Stomach smooth muscle (tissue), 2 donors: ENCODE data around the gene RAD51B.
A peak's percentile ranks its signal among the peaks of the same experiment; 100 is the strongest.
"Not testable (repeated sequence)": the region's sequence is repeated elsewhere in the genome, so short reads cannot be mapped to it uniquely, and the experiment has no call there.

Experiments used
- H3K27ac ChIP-seq: one replicate; pipeline ENCODE4 v1.7.0; 2013; ENCODE audit warnings: mild to moderate bottlenecking, low read length, inconsistent platforms
- H3K27me3 ChIP-seq, 2 donors: one replicate each; pipeline ENCODE4 v1.7.0; 2013; ENCODE audit warnings: low read length in 2 of 2; ENCODE audit not compliant: insufficient read depth in 2 of 2, control insufficient read depth in 1 of 2
- H3K36me3 ChIP-seq, 2 donors: one replicate each; pipeline ENCODE4 v1.7.0; 2013; ENCODE audit warnings: low read length in 2 of 2; ENCODE audit not compliant: control insufficient read depth in 2 of 2, insufficient read depth in 2 of 2
- H3K4me1 ChIP-seq: one replicate; pipeline ENCODE4 v1.7.0; 2013; ENCODE audit warnings: low read length; ENCODE audit not compliant: control insufficient read depth, insufficient read depth
- H3K4me3 ChIP-seq, 2 donors: one replicate each; pipeline ENCODE4 v1.7.0; 2013; ENCODE audit warnings: low read length in 2 of 2
- H3K9ac ChIP-seq, 2 donors: one replicate each; pipeline ENCODE4 v1.7.0; 2013; ENCODE audit warnings: low read length in 2 of 2, mild to moderate bottlenecking in 1 of 2
- H3K9me3 ChIP-seq, 2 donors: one replicate each; pipeline ENCODE4 v1.7.0; 2013; ENCODE audit warnings: low read length in 2 of 2; ENCODE audit not compliant: control insufficient read depth in 2 of 2
- donor health status: healthy.
- donor health status: Pancreatic carcinoma.

RAD51B gene

DNA sequence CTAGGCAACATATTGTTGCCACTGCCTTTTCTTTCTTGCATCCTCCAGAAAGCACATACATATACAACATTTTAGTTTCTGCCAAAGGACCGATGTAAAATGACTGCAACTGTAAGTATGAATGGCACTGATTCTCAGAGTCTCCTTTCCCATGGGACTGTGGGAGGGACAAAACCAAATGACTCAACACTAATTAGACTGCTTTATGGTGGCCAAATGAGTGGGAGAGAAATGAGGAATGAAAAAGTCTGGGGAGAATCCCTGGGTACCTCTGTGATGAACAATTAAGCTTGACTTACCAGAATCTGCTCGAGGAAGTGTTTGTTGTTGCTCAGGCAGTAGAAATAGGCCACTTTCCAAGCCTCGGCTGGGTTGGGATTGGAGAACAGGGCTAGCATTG, 13.3 kb upstream of the RAD51B start:
- Histone ChIP-seq H3K27me3 (no peaks in the 10 kb centered on the region), H3K36me3 (peaks cover 65 to 68% of the 10 kb centered on the region in 2 donors), H3K27ac (no peak overlapping the region), H3K4me3 (no peak overlapping the region), H3K4me1 (no peaks in the 10 kb centered on the region), H3K9ac (no peak overlapping the region), H3K9me3 (no peaks in the 10 kb centered on the region)

GRCh38 chr14:67814821-67815220, 4.8 kb upstream of the RAD51B start:
- H3K36me3 ChIP-seq = peaks cover 9 to 12% of the 10 kb centered on the region in 2 donors
- H3K9me3 ChIP-seq = no peaks in the 10 kb centered on the region
- H3K4me1 ChIP-seq = peaks cover 12% of the 10 kb centered on the region
- no peaks in the 10 kb centered on the region for H3K27me3 ChIP-seq
- no peak overlapping the region for H3K4me3 ChIP-seq
- H3K27ac ChIP-seq = no peak overlapping the region
- no peak overlapping the region for H3K9ac ChIP-seq

GRCh38 chr14:67815573-67816225, 3.9 kb upstream of the RAD51B start:
- Histone ChIP-seq H3K36me3 (peaks cover 3 to 10% of the 10 kb centered on the region in 2 donors), H3K27ac (peak overlapping the region; percentile 78), H3K27me3 (no peaks in the 10 kb centered on the region), H3K4me3 (peak overlapping the region; percentile 89 to 94), H3K9me3 (no peaks in the 10 kb centered on the region), H3K9ac (peak overlapping the region; percentile 59 to 86), H3K4me1 (peaks cover 21% of the 10 kb centered on the region)

- Histone ChIP-seq H3K27ac (peak within 1 kb of the TSS; percentile 78), H3K4me1 (peaks cover 22% of the 10 kb centered on the region), H3K27me3 (no peaks in the 10 kb centered on the region), H3K36me3 (peaks cover 3 to 8% of the 10 kb centered on the region in 2 donors), H3K4me3 (peak within 1 kb of the TSS; percentile 89 to 94), H3K9ac (peak within 1 kb of the TSS; percentile 59 to 86), H3K9me3 (no peaks in the 10 kb centered on the region)
Measured at GRCh38 chr14:67816326-67817002, 3.1 kb upstream of the RAD51B start, which contains the start of gene ZFYVE26. TSS of gene ZFYVE26 (minus strand) at chr14:67816590. CDS start at chr14:67815963, 627 bp downstream.

GRCh38 chr14:67817750-67818438, 1.7 kb upstream of the RAD51B start:
- Histone ChIP-seq H3K9me3 (no peaks in the 10 kb centered on the region), H3K36me3 (no peaks in the 10 kb centered on the region), H3K27me3 (no peaks in the 10 kb centered on the region), H3K27ac (no peak overlapping the region), H3K4me1 (peaks cover 22% of the 10 kb centered on the region), H3K9ac (no peak overlapping the region), H3K4me3 (no peak overlapping the region)

DNA sequence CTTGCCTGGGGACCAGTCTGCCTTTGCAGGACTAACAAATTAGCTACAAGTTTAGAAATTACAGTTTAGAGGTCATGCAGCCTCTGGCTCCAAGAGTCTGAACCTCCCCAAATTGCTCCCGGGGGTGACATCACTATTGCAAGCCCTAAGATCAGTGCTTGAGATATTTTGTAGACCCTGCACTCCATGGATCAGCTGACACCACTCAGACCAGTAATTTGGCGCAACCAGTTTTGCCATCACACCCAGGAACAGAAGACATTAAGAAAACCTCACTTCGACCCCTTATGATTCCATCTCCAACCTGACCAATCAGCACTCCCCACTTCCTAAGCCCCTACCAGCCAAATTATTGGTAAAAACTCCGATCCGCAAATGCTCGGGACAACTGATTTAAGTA, 1.1 kb upstream of the RAD51B start:
- not testable (repeated sequence) for H3K9ac ChIP-seq, H3K27me3 ChIP-seq, H3K36me3 ChIP-seq, H3K4me3 ChIP-seq, H3K27ac ChIP-seq, H3K9me3 ChIP-seq
- H3K4me1 ChIP-seq = peaks cover 22% of the 10 kb centered on the region

DNA sequence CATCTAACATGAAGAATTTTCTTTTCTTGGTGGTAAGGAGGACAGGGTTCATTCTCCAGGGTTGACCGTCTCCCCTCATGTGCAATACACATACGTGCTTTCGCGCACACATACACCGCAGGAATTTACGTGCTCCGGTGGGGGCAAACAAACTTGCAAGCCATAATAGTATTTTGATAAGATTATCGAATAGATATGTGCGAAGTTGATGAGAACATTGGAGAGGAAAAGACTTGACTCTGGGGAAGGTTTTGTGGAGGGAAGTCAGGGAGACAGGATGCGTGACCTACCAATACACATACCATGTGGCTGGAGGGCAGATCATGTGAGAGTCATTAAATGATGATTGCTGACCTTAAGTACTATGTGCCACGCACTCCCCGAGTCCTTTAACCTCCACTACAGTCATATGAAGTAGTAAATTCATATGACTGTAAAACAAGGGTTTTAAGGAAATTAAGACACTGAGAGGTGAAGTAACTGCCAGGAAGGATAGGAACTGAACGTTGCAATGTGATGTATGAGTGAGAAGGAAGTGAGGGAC, 921 bp downstream of the RAD51B start:
- no peaks in the 10 kb centered on the region for H3K27me3 ChIP-seq
- H3K36me3 ChIP-seq = no peaks in the 10 kb centered on the region
- peaks cover 19% of the 10 kb centered on the region for H3K4me1 ChIP-seq
- H3K9me3 ChIP-seq = no peaks in the 10 kb centered on the region
- no peak overlapping the region for H3K27ac ChIP-seq
- H3K9ac ChIP-seq = peak overlapping the region in 1 of 2 donors; percentile 76
- H3K4me3 ChIP-seq = peak overlapping the region; percentile 85 to 99

- H3K9me3 ChIP-seq = no peaks in the 10 kb centered on the region
- no peaks in the 10 kb centered on the region for H3K36me3 ChIP-seq
- H3K27me3 ChIP-seq = no peaks in the 10 kb centered on the region
- no peak overlapping the region for H3K4me3 ChIP-seq
- peaks cover 13% of the 10 kb centered on the region for H3K4me1 ChIP-seq
- no peak overlapping the region for H3K27ac ChIP-seq
- H3K9ac ChIP-seq = no peak overlapping the region
Measured at GRCh38 chr14:67821121-67821520, 1.5 kb downstream of the RAD51B start.

GRCh38 chr14:67831113-67831512, 11.5 kb downstream of the RAD51B start:
- Histone ChIP-seq H3K4me1 (no peaks in the 10 kb centered on the region), H3K9me3 (no peaks in the 10 kb centered on the region), H3K9ac (no peak overlapping the region), H3K36me3 (no peaks in the 10 kb centered on the region), H3K27me3 (no peaks in the 10 kb centered on the region), H3K4me3 (no peak overlapping the region), H3K27ac (no peak overlapping the region)

GRCh38 chr14:67833403-67833802, 13.8 kb downstream of the RAD51B start:
- no peaks in the 10 kb centered on the region for H3K27me3 ChIP-seq
- H3K9me3 ChIP-seq = no peaks in the 10 kb centered on the region
- no peak overlapping the region for H3K4me3 ChIP-seq
- H3K36me3 ChIP-seq = no peaks in the 10 kb centered on the region
- no peaks in the 10 kb centered on the region for H3K4me1 ChIP-seq
- H3K27ac ChIP-seq = no peak overlapping the region
- H3K9ac ChIP-seq = no peak overlapping the region
